ENCODE measurements around the gene GNG10.

- TF ChIP-seq CTCF (conservative IDR thresholded peaks at IDR 0.05; ENCODE audit: low read length), result no peak
- TF ChIP-seq EZH2phosphoT487 (IDR thresholded peaks at IDR 0.05; ENCODE audit: borderline replicate concordance, low read depth, low read length), result no peak
These were observed 15.0 kb upstream of the GNG10 start for GRCh38 chr9:111646417-111646816.
